T47D (cell line): Measurements from ENCODE around the gene CA10.

Experiments
- DNase-seq, 2 experiments: peaks; one replicate each; pipeline versions ENCODE4 v3.0.0 to v3.0.0-alpha.2; 2011 to 2012; ENCODE audit warnings: low read depth in 1 of 2, low spot score in 1 of 2
- JUND ChIP-seq: IDR thresholded peaks from 2 replicates; pipeline ENCODE4 v1.6.1; 2012; ENCODE audit warnings: low read depth
- in situ Hi-C: cut with HindIII; loops from 2 replicates; pipeline ENCODE4 v1.10.0; 2016; ENCODE audit warnings: low sequenced_read_pairs, low pct_unique_long_range_greater_than_20kb

The CA10 gene

DNA sequence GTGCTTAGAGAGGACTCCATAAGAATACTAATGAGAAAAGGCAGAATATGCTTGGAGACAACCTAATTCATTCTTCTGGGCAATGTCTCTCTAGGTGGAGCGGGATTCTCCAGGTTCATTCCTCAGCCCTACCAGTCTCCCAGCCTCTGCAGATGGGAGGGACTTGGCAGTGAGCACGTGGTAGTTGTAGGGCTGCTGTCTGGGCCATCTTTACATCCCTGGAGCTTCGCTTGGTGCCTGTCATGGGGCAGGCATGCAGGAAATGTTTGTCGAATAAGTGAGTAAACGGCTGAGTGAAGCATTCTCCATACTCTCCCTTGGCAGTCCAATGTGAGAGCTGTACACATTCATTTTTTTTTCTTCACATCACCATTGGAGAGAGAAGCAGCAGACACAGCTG is 510.7 kb downstream of the CA10 start:
- TF ChIP-seq JUND, result no peak
- DNase-seq, result peak; percentile 49 to 66
- in situ Hi-C loops, result no loop called here

DNA sequence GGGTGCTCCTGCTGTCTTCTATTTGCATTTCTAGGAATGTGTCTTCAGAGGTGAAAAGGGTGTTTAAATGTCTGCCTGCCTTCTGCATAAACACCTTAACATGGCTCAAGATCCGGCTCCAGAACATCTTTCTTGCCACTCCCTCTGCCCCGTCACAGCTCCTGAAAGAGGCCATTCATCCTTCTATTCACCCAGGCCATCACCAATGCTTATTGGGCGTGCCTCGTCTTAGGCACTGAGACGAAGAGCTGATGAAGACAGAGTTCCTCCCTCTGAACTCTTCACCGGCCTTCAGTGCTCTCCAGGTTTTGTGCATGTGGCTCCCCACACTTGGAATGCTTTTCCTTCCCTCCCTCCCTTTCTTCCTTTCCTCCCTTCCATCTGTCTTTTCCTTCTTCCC is 511.4 kb downstream of the CA10 start:
- in situ Hi-C loops, result no loop called here
- DNase-seq, result no peak
- no peak for TF ChIP-seq JUND

- TF ChIP-seq JUND, result no peak
- DNase-seq, result no peak
- in situ Hi-C loops, result no loop called here
These were observed 512.0 kb downstream of the CA10 start for GRCh38 chr17:51646539-51646938.

GRCh38 chr17:51645056-51645455 is 513.5 kb downstream of the CA10 start:
- no peak for TF ChIP-seq JUND
- no peak for DNase-seq
- in situ Hi-C loops, result no loop called here

DNA sequence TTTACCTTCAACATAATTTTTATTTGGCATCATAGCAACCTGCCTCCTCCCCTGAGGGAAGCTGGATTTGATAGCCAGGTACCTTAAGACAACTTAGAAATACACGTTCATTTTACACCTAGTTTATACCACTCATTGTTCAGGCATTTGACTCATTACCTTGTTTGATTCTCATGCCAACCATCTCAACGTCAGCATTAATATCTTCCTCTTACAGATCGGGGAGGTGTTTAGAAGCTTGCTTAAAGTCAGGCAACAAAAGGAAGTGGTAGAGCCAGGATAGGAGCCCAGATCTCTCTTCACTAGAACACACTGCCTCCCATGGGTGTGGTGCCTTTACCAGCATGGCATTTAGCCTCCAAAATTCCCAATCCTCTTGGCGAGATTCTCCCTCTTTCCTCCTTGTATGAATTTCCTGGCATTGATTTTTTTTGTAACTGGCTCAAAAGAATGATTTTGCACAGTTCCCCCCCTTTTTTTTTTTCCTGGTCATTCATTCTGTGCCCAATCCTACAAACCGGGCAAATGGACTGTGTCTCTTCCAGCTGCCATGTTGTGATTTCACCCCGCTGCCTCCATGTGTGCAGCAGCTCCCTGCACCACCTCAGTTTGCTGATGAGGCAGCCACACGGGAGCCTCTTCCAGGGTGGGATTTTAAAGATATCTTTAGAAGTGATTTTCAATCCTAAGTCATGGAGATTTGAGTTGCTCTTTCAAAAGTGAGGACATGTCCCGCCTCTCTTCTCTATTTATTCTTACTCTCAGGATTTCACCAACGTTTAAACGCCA is 514.6 kb downstream of the CA10 start:
- no peak for DNase-seq
- in situ Hi-C loops, result no loop called here
- TF ChIP-seq JUND, result no peak

GRCh38 chr17:51642029-51642428 is 516.5 kb downstream of the CA10 start:
- in situ Hi-C loops, result no loop called here
- DNase-seq, result no peak

GRCh38 chr17:51640108-51640622 is 518.3 kb downstream of the CA10 start:
- TF ChIP-seq JUND, result no peak
- DNase-seq, result peak in 1 of 2 experiments; percentile 68
- in situ Hi-C loops, result no loop called here

More at GRCh38 chr17:51642029-51642428, 516.5 kb downstream of the CA10 start:
- TF ChIP-seq JUND, result no peak

DNA sequence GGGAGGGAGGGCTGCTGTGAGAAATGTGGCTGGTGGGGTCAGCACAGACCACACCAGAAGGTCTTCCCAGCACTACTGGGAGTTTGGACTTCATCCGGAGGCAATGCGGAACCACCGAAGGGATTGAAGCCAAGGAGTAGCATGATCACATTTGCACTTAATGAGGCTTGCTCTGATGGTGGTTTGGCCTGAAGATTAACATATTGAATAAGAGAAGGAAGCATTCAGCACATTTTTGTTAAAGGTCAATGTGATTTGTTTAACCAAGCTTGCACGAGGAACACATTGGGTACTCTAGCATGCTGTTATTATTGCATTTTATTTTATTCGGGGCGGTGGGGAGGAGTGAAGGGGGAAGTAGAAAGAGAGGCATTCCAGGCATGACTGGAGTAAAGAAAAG is 519.5 kb downstream of the CA10 start:
- in situ Hi-C loops, result no loop called here
- no peak for DNase-seq
- no peak for TF ChIP-seq JUND

DNA sequence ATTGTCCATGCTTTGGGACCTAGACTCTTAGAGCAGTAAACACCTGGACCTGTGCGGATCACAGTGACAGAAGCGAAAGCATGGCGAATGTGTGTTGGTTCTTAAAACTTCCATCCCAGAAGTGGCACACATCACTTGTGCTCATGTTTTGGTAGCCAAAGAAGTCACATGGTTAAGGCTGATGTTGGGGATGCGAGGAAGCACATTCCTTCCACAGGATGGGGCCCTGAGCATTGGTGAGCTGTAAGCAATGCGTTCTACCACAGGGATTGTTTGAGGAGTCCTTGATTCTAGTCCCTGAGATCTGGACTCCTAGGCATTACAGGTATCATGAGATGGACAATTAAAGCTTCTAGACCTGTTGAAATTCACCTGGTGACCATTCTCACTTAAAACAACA is 522.2 kb downstream of the CA10 start:
- in situ Hi-C loops, result no loop called here
- DNase-seq, result peak in 1 of 2 experiments; percentile 48
- TF ChIP-seq JUND, result no peak

GRCh38 chr17:51630101-51630671 is 528.3 kb downstream of the CA10 start:
- no peak for TF ChIP-seq JUND
- in situ Hi-C loops, result no loop called here

GRCh38 chr17:51629232-51629631 is 529.3 kb downstream of the CA10 start:
- TF ChIP-seq JUND, result no peak
- in situ Hi-C loops, result no loop called here
- DNase-seq, result no peak

More at GRCh38 chr17:51630101-51630671, 528.3 kb downstream of the CA10 start:
- peak in 1 of 2 experiments; percentile 78 for DNase-seq

- in situ Hi-C loops, result no loop called here
These were observed 530.7 kb downstream of the CA10 start for GRCh38 chr17:51627779-51628178.

DNA sequence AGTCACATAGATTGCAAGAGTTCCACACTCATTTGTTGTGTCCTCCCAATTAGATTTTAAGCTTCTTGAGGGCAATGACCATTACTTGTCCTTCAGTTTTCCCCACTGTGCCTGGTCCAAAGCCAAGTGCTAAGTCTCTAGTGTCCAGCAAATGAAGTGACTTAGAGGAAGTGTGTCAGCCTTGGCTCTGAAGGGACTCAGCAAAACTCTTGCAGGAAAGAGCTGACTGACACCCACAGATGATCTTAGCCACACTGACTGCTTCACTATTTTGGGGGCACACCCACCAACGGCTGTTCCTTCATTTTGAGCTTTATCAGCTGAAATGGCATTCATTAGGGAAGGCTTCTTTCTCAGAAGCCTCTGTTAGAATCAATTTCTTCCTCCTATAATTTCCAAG is 540.0 kb downstream of the CA10 start:
- no peak for DNase-seq
- in situ Hi-C loops, result no loop called here
- no peak for TF ChIP-seq JUND

More at GRCh38 chr17:51627779-51628178, 530.7 kb downstream of the CA10 start:
- DNase-seq, result no peak
- no peak for TF ChIP-seq JUND
